Panc1 (cell line): ENCODE measurements around the gene AGAP1. TPM values are rescaled to one million over a fixed set of nuclear protein-coding genes. Genes with fewer than 3 reads are reported as not detected.

Experiments used
- ATAC-seq: fragments of 200-7000 bp; cut with Tn5 transposase; 2 replicates; pipeline ENCODE4 v1.9.1; 2020; ENCODE audit warnings: mild to moderate bottlenecking, moderate library complexity
- BruUV-seq: library from RNA; stranded (reverse); fragments of 400-500 nt; replicated peaks from 2 replicates; lab custom pipeline; 2021; lab: Mats Ljungman, UMichigan
- CTCF ChIA-PET: fragments of 300-600 bp; sonication (Branson Sonifier 250); formaldehyde crosslinking; loops from one replicate; lab custom pipeline; 2022; ENCODE audit warnings: antibody characterized with exemption; lab: Charles Lee
- POLR2A ChIA-PET: fragments of 300-600 bp; sonication (Branson Sonifier 250); formaldehyde crosslinking; loops from one replicate; lab custom pipeline; 2022; ENCODE audit warnings: antibody characterized with exemption; lab: Charles Lee
- DNase-seq: peaks from one replicate; pipeline ENCODE4 v3.0.0-alpha.2; 2010; ENCODE audit warnings: low read depth, low spot score
- H3K27ac ChIP-seq: 2 replicates; pipeline ENCODE4 v1.5.1; 2011; ENCODE audit warnings: mild to moderate bottlenecking, low read length, inconsistent platforms
- H3K27me3 ChIP-seq: fragments of 200-500 bp; sonication (Bioruptor generic); 2 replicates; pipeline ENCODE4 v1.6.0; 2014; ENCODE audit warnings: low read length, inconsistent platforms; ENCODE audit not compliant: control insufficient read depth, insufficient read depth
- H3K36me3 ChIP-seq: fragments of 200-500 bp; sonication (Bioruptor generic); 2 replicates; pipeline ENCODE4 v1.5.1; 2014; ENCODE audit warnings: inconsistent platforms, mild to moderate bottlenecking, low read length, moderate library complexity; ENCODE audit not compliant: control insufficient read depth, insufficient read depth
- H3K4me1 ChIP-seq: 2 replicates; pipeline ENCODE4 v1.5.1; 2011; ENCODE audit warnings: inconsistent platforms, mild to moderate bottlenecking, low read length, moderate library complexity; ENCODE audit not compliant: control insufficient read depth, insufficient read depth
- H3K4me3 ChIP-seq, 2 experiments: 2 replicates each; pipeline ENCODE4 v1.5.1; 2011 to 2012; ENCODE audit warnings: low read depth in 2 of 2, low read length in 2 of 2, mild to moderate bottlenecking in 2 of 2, inconsistent platforms in 1 of 2, moderate library complexity in 1 of 2
- H3K9me3 ChIP-seq: fragments of 200-500 bp; sonication (Bioruptor generic); 2 replicates; pipeline ENCODE4 v1.5.1; 2014; ENCODE audit warnings: low read depth, mild to moderate bottlenecking, inconsistent platforms, low read length, moderate library complexity; ENCODE audit not compliant: control insufficient read depth, insufficient read depth
- POLR2AphosphoS5 ChIP-seq: IDR thresholded peaks from 2 replicates; pipeline ENCODE4 v1.6.1; 2012; ENCODE audit warnings: mild to moderate bottlenecking, low read depth, low read length, moderate library complexity
- SIN3A ChIP-seq: IDR thresholded peaks from 2 replicates; pipeline ENCODE4 v1.6.1; 2012; ENCODE audit warnings: low read depth, mild to moderate bottlenecking, low read length, moderate library complexity, borderline replicate concordance; ENCODE audit not compliant: insufficient read depth
- TCF7L2 ChIP-seq: IDR thresholded peaks from 2 replicates; pipeline ENCODE4 v1.6.1; 2011; ENCODE audit warnings: mild to moderate bottlenecking, low read depth, low read length, inconsistent platforms
- in situ Hi-C: cut with HindIII; loops from 2 replicates; pipeline ENCODE4 v1.10.0; 2016; ENCODE audit warnings: low sequenced_read_pairs, low pct_unique_long_range_greater_than_20kb
- intact Hi-C: fragments of 100-400 bp; cut with micrococcal nuclease; formaldehyde crosslinking; loops from one replicate; pipeline ENCODE4 v1.10.0; 2022; ENCODE audit not compliant: unreplicated experiment
- total RNA-seq: library from RNA; stranded (reverse); gene quantifications from one replicate; pipeline ENCODE4 v1.2.1, GENCODE V29; 2021; ENCODE audit not compliant: unreplicated experiment
- TF ChIP-seq, protein P1 (sequence below), 2 experiments: IDR thresholded peaks; 2 replicates each; pipeline ENCODE4 v1.6.1; 2011 to 2012; ENCODE audit warnings: low read depth in 2 of 2, control low read depth in 1 of 2, low read length in 1 of 2, mild to moderate bottlenecking in 1 of 2, moderate library complexity in 1 of 2; ENCODE audit not compliant: insufficient read depth in 1 of 2
- TF ChIP-seq, protein P2 (sequence below): fragments of 450-650 bp; IDR thresholded peaks from 2 replicates; pipeline ENCODE4 v1.5.1; 2017; ENCODE audit warnings: mild to moderate bottlenecking

Gene AGAP1
- total RNA-seq, 1 experiment from 2014 or later: 38.9 TPM

DNA sequence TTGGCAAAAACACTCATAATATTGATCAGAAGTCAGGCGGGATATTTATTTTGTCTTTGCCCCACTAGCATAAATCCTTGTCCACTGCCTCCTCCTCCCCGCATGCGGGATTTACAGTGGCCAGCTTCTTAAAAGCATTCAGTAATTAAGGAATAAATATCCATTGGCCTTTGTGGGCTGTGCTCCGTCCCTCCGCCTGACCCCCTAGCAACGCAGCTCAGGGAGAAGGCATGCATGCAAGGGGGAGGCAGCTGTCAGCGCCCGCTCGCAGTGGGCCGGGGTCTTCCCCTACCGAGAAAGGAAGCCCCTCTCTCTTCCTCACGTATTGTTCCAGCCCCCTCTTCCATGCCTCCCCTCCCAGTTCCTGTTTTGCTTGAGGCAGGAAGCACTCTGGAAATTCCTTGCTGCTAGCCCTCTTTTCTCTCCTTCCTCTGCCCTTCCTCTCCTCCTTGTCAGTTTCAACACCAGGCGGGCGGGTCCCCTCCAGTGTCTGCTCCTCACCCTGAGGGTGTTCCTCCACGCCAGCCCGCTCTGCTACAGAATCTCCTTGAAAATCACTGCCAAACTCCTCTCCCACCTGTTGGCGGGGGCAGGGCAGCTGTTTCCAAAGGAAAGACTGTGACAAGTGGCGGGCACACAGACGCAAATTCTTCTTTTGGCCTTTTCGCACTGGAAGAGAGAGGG is 614.2 kb downstream of the AGAP1 start:
- no TSS peak for BruUV-seq
- no peak for TF ChIP-seq TCF7L2
- TF ChIP-seq POLR2AphosphoS5: no peak
- Histone ChIP-seq H3K4me3 (no peak overlapping the region), H3K9me3 (no peaks in the 10 kb centered on the region), H3K27ac (no peak overlapping the region), H3K4me1 (no peaks in the 10 kb centered on the region), H3K27me3 (no peaks in the 10 kb centered on the region), H3K36me3 (no peaks in the 10 kb centered on the region)
- POLR2A ChIA-PET: no interaction called here
- DNase-seq (no peak), ATAC-seq (no peak)
- intact Hi-C loops: no loop called here
- in situ Hi-C loops: no loop called here
- CTCF ChIA-PET: no interaction called here

DNA sequence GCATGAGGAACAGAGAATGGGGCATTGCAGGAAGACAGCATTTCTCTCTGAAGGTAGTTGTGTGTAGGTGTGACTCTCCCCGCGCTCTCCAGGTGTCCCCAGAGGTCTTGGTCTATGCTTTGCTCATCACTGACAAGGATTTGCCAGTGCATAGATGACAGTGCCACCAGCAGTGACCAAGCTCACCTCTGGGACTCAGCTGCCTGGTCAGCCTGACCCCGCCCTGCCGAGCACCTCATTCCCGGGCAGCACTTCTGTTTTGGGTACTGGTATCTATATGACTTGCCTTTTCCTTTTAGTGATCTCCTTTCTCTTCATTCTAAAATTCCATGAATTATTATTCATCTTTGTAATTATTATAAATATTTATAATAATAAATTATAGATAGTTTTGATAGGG is 615.2 kb downstream of the AGAP1 start:
- Histone ChIP-seq H3K4me1 (no peaks in the 10 kb centered on the region), H3K4me3 (no peak overlapping the region), H3K27ac (no peak overlapping the region), H3K9me3 (no peaks in the 10 kb centered on the region), H3K36me3 (no peaks in the 10 kb centered on the region), H3K27me3 (no peaks in the 10 kb centered on the region)
- POLR2A ChIA-PET: no interaction called here
- CTCF ChIA-PET: no interaction called here
- no peak for ATAC-seq
- no peak for TF ChIP-seq SIN3A
- TF ChIP-seq POLR2AphosphoS5: no peak
- TF ChIP-seq, protein P1, sequence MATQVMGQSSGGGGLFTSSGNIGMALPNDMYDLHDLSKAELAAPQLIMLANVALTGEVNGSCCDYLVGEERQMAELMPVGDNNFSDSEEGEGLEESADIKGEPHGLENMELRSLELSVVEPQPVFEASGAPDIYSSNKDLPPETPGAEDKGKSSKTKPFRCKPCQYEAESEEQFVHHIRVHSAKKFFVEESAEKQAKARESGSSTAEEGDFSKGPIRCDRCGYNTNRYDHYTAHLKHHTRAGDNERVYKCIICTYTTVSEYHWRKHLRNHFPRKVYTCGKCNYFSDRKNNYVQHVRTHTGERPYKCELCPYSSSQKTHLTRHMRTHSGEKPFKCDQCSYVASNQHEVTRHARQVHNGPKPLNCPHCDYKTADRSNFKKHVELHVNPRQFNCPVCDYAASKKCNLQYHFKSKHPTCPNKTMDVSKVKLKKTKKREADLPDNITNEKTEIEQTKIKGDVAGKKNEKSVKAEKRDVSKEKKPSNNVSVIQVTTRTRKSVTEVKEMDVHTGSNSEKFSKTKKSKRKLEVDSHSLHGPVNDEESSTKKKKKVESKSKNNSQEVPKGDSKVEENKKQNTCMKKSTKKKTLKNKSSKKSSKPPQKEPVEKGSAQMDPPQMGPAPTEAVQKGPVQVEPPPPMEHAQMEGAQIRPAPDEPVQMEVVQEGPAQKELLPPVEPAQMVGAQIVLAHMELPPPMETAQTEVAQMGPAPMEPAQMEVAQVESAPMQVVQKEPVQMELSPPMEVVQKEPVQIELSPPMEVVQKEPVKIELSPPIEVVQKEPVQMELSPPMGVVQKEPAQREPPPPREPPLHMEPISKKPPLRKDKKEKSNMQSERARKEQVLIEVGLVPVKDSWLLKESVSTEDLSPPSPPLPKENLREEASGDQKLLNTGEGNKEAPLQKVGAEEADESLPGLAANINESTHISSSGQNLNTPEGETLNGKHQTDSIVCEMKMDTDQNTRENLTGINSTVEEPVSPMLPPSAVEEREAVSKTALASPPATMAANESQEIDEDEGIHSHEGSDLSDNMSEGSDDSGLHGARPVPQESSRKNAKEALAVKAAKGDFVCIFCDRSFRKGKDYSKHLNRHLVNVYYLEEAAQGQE (IDR thresholded peaks at IDR 0.05; ENCODE audit: insufficient read depth in 1 of 2, low read depth in 2 of 2, low read length in 1 of 2): no peak
- no peak for TF ChIP-seq TCF7L2
- TF ChIP-seq, protein P2, sequence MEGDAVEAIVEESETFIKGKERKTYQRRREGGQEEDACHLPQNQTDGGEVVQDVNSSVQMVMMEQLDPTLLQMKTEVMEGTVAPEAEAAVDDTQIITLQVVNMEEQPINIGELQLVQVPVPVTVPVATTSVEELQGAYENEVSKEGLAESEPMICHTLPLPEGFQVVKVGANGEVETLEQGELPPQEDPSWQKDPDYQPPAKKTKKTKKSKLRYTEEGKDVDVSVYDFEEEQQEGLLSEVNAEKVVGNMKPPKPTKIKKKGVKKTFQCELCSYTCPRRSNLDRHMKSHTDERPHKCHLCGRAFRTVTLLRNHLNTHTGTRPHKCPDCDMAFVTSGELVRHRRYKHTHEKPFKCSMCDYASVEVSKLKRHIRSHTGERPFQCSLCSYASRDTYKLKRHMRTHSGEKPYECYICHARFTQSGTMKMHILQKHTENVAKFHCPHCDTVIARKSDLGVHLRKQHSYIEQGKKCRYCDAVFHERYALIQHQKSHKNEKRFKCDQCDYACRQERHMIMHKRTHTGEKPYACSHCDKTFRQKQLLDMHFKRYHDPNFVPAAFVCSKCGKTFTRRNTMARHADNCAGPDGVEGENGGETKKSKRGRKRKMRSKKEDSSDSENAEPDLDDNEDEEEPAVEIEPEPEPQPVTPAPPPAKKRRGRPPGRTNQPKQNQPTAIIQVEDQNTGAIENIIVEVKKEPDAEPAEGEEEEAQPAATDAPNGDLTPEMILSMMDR: no peak
- intact Hi-C loops (no loop called here), in situ Hi-C loops (no loop called here)
- DNase-seq: no peak
- no TSS peak for BruUV-seq

DNA sequence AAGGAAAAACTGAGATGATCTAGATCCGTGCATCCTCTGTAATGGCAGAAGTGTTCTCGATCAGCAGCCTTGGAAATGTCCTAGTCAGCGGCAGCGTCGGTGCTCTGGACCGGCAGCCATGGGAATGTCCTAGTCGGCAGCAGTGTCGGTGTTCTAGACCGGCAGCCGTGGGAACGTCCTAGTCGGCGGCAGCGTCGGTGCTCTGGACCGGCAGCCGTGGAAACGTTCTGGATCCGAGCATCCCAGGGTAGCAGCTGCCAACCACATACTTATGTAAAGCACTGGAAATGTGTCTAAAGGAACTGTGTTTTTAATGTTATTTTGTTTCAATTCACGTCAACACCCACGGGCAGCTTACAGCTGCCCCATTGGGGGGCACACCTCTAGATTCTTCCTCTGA is 615.6 kb downstream of the AGAP1 start:
- no peaks in the 10 kb centered on the region for H3K36me3 ChIP-seq
- intact Hi-C loops (no loop called here), in situ Hi-C loops (no loop called here)
- H3K4me3 ChIP-seq: no peak overlapping the region
- TF ChIP-seq, protein P2: no peak
- TF ChIP-seq TCF7L2 (no peak), SIN3A (no peak), POLR2AphosphoS5 (no peak)
- TF ChIP-seq, protein P1 (IDR thresholded peaks at IDR 0.05; ENCODE audit: insufficient read depth in 1 of 2, low read depth in 2 of 2, low read length in 1 of 2): no peak
- BruUV-seq: no TSS peak
- no peaks in the 10 kb centered on the region for H3K4me1 ChIP-seq
- ATAC-seq: no peak
- no peaks in the 10 kb centered on the region for H3K9me3 ChIP-seq
- DNase-seq: no peak
- ChIA-PET POLR2A (no interaction called here), CTCF (no interaction called here)
- no peak overlapping the region for H3K27ac ChIP-seq
- H3K27me3 ChIP-seq: no peaks in the 10 kb centered on the region
